ENCODE measurements around the gene RGL2.

The RGL2 gene

GRCh38 chr6:33324125-33324524 lies 25.4 kb upstream of the RGL2 start:
- no peaks in the 10 kb centered on the region for H3K9me3 ChIP-seq
- no peaks in the 10 kb centered on the region for H3K27me3 ChIP-seq
- H3K4me3 ChIP-seq (ENCODE audit: low read depth, low read length): peak overlapping the region; percentile 86
- no peak for TF ChIP-seq CTCF (IDR thresholded peaks at IDR 0.05; ENCODE audit: low read depth, low read length)
- DNase-seq: no peak
- no peaks in the 10 kb centered on the region for H3K4me1 ChIP-seq
- peaks cover 24% of the 10 kb centered on the region for H3K36me3 ChIP-seq

- TF ChIP-seq CTCF (IDR thresholded peaks at IDR 0.05; ENCODE audit: low read depth, low read length): no peak
- Histone ChIP-seq H3K36me3 (peaks cover 29% of the 10 kb centered on the region), H3K27me3 (no peaks in the 10 kb centered on the region), H3K4me1 (no peaks in the 10 kb centered on the region), H3K9me3 (no peaks in the 10 kb centered on the region), H3K4me3 (ENCODE audit: low read depth, low read length) (peak overlapping the region; percentile 86)
- no peak for DNase-seq
Measured at GRCh38 chr6:33323623-33323948, 24.8 kb upstream of the RGL2 start.

GRCh38 chr6:33321227-33321626 lies 22.5 kb upstream of the RGL2 start:
- Histone ChIP-seq H3K4me1 (no peaks in the 10 kb centered on the region), H3K9me3 (no peaks in the 10 kb centered on the region), H3K27me3 (no peaks in the 10 kb centered on the region), H3K36me3 (peaks cover 30% of the 10 kb centered on the region), H3K4me3 (ENCODE audit: low read depth, low read length) (no peak overlapping the region)
- DNase-seq: no peak
- TF ChIP-seq CTCF (IDR thresholded peaks at IDR 0.05; ENCODE audit: low read depth, low read length): no peak

GRCh38 chr6:33320315-33321181 lies 21.8 kb upstream of the RGL2 start:
- Histone ChIP-seq H3K27me3 (no peaks in the 10 kb centered on the region), H3K4me3 (ENCODE audit: low read depth, low read length) (no peak overlapping the region), H3K9me3 (no peaks in the 10 kb centered on the region), H3K36me3 (peaks cover 30% of the 10 kb centered on the region), H3K4me1 (no peaks in the 10 kb centered on the region)
- no peak for DNase-seq
- no peak for TF ChIP-seq CTCF (IDR thresholded peaks at IDR 0.05; ENCODE audit: low read depth, low read length)

- no peaks in the 10 kb centered on the region for H3K4me1 ChIP-seq
- H3K36me3 ChIP-seq: peaks cover 30% of the 10 kb centered on the region
- no peaks in the 10 kb centered on the region for H3K27me3 ChIP-seq
- H3K9me3 ChIP-seq: no peaks in the 10 kb centered on the region
- no peak for DNase-seq
- TF ChIP-seq CTCF (IDR thresholded peaks at IDR 0.05; ENCODE audit: low read depth, low read length): no peak
- no peak overlapping the region for H3K4me3 ChIP-seq (ENCODE audit: low read depth, low read length)
Measured at GRCh38 chr6:33319939-33320314, 21.2 kb upstream of the RGL2 start.

GRCh38 chr6:33318426-33319073 lies 19.8 kb upstream of the RGL2 start:
- Histone ChIP-seq H3K27me3 (no peaks in the 10 kb centered on the region), H3K36me3 (peaks cover 30% of the 10 kb centered on the region), H3K4me1 (peaks cover 3% of the 10 kb centered on the region; the same call in 1 of the 2 replicates), H3K9me3 (no peaks in the 10 kb centered on the region), H3K4me3 (ENCODE audit: low read depth, low read length) (peak overlapping the region; percentile 69)
- no peak for DNase-seq
- no peak for TF ChIP-seq CTCF (IDR thresholded peaks at IDR 0.05; ENCODE audit: low read depth, low read length)

Measured in BE2C (cell line).